ENCODE results near the gene PFN3.
"Not testable (repeated sequence)": the region's sequence is repeated elsewhere in the genome, so short reads cannot be mapped to it uniquely, and the experiment has no call there.

Gene PFN3

DNA sequence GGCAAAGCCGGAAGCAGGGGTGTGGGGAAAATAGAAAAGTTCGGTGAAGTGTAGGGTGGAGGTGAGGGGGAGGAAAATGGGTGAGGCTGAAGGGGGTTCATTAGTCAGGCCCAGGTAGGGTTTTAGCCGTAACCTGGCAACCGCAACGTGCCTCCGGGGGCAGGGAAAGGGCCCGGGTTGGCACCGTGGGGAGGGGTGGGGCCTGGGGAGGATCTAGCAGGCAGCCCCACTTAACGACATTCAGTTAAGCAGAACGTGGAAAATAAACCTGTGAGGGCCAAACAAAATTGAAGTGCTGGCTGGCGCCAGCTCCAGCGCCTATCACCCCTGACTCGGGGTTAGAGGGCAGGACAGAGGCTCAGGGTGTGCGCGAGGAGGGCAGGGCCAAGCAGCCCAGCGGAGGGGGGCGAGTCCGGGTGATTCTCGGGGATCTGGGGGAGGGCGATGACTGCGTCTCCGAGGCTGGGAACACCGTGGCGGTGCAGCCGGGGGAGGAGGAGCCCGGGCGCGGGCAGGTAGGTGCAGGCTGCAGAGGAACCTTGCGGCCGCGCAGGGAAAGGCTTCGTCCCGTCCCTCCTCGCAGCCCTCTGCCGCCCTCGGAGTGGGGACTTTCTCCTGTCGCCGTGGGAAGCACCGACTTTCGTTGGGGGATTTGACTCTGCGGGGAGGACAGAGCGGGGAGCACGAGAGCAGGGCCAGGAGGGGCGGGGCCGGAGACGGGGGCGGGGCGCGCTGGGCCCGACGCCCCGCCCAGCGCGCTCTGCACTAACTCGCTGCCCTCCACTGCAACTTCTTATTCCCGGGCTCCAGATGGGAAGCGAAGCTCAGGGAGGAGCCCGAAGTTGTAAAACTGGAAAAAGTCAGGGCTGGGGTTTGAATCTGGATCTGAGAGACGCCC, 37.6 kb downstream of the PFN3 start:
- TF ChIP-seq, protein P1, sequence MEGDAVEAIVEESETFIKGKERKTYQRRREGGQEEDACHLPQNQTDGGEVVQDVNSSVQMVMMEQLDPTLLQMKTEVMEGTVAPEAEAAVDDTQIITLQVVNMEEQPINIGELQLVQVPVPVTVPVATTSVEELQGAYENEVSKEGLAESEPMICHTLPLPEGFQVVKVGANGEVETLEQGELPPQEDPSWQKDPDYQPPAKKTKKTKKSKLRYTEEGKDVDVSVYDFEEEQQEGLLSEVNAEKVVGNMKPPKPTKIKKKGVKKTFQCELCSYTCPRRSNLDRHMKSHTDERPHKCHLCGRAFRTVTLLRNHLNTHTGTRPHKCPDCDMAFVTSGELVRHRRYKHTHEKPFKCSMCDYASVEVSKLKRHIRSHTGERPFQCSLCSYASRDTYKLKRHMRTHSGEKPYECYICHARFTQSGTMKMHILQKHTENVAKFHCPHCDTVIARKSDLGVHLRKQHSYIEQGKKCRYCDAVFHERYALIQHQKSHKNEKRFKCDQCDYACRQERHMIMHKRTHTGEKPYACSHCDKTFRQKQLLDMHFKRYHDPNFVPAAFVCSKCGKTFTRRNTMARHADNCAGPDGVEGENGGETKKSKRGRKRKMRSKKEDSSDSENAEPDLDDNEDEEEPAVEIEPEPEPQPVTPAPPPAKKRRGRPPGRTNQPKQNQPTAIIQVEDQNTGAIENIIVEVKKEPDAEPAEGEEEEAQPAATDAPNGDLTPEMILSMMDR (conservative IDR thresholded peaks at IDR 0.05; ENCODE audit: low read depth): no peak
- ChIA-PET CTCF (interaction anchor here (0.5 to 2.3 kb wide), 9 partner anchors 11 to 252 kb away, joined by 3 to 14 read pairs (median 3); partner anchors contain the start of gene LMAN2), POLR2A (ENCODE audit: low non-redundant PET) (interaction anchor here (0.6 kb wide), 1 partner anchor 11 kb away, joined by 3 read pairs; no protein-coding TSS in a partner anchor)
- peak; percentile 85 for DNase-seq (ENCODE audit: low spot score)
- peak overlapping the region; percentile 89 for H3K27ac ChIP-seq

DNA sequence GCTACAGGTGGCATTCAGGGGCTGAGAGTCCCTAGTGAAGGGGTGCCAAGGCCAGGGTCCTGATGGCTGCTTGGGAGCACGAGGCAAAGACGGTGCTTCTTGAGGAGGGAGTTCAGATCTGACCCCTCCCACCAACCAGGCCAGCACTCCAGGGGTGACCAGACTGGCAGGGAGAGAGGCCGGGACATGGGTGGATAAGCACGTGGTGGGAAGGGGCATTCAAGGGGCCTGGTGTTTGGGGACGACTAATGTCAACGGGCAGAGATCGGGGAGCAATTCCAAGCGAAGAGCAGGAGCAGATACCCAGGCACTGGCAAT, 38.2 kb downstream of the PFN3 start:
- TF ChIP-seq, protein P1 (conservative IDR thresholded peaks at IDR 0.05; ENCODE audit: low read depth): no peak
- peak overlapping the region; percentile 89 for H3K27ac ChIP-seq
- ChIA-PET CTCF (interaction anchor here (0.5 to 2.3 kb wide), 4 partner anchors 29 to 251 kb away, joined by 5 to 14 read pairs (median 7); no protein-coding TSS in a partner anchor), POLR2A (ENCODE audit: low non-redundant PET) (no interaction called here)
- DNase-seq (ENCODE audit: low spot score): no peak

DNA sequence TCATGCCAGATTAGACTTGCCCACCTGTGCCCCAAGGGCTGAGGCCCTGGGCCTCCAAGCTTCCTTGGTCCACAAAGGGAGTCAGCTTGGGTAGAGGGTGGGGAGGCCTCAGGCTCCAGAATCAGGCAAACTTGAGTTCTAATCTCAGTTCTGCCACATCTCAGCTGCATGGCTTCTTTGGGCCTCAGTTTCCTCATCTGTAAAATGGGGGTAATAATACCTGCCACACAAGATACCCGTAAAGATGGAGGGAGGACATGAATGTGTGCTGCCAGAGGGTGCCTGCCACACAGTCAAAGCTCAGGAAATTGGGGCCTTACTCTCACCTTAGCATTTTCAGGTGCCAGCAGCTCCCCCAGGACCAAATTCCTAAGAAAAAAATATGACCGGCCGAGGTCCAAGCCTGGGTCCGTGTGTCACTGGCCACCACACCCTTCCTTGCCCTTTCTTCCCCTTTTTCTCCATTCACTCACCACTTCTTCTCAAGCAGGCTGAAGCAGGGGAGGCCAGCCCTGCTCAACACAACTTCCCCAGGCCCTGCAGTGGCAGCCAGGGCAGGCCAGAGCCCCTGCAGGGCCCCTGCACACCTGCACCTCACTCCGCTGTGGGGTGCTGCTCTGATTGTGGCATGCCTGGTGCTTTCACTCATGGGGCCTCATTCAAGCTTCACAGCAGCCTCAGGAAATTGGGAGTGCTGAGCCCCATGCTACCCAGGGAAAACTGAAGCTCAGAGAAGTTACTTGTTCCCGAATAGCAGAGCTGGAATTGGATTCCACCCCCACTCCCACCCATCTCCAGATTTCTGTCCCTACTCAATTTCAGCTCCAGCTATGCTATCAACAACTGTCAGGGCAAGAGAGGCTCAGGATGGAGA, 38.8 kb downstream of the PFN3 start:
- POLR2A ChIA-PET (ENCODE audit: low non-redundant PET): no interaction called here
- CTCF ChIA-PET: interaction anchor here (0.5 to 2.3 kb wide), 8 partner anchors 8 to 250 kb away, joined by 3 to 14 read pairs (median 5); no protein-coding TSS in a partner anchor
- DNase-seq (ENCODE audit: low spot score): no peak
- peak overlapping the region; percentile 89 for H3K27ac ChIP-seq
- TF ChIP-seq, protein P1 (conservative IDR thresholded peaks at IDR 0.05; ENCODE audit: low read depth): no peak

DNA sequence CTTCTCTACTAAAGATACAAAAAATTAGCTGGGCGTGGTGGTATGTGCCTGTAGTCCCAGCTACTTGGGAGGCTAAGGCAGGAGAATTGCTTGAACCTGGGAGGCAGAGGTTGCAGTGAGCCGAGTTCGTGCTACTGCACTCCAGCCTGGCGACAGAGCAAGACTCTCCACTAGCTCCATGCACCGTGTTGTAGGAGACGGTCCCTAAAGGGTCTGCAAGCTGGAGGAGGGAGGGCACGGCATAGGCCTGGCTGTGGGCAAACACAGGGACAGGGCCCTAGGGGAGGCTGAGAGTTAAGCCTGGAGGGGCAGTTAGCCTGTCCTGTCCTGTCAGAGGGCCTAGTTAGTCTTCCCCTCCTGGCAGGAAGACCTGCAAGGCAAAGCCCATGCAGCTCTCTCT, 39.7 kb downstream of the PFN3 start:
- CTCF ChIA-PET: interaction anchor here (1.0 to 2.3 kb wide), 5 partner anchors 8 to 42 kb away, joined by 3 to 14 read pairs (median 4); no protein-coding TSS in a partner anchor
- DNase-seq (ENCODE audit: low spot score); POLR2A ChIA-PET (ENCODE audit: low non-redundant PET): not testable (repeated sequence)
- peak overlapping the region; percentile 89 for H3K27ac ChIP-seq

DNA sequence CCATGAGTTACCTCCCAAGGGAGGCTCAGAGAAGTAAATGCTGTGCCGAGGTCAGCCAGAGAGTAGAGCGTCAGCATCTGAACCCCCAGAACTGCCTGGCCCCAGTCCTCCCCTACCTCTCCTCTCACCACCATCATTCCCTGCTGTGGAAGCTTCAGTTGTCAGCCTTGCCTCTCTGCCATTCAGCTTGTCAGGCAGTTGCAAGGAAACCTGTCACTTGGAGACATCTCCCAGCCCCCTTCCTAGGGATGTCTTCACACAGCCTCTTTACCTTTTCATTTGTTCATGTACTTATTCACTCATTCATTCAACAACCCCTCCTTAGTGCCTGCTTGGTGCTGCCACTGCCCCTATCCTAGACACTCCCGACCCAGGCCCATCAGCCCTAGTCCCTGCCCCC, 40.6 kb downstream of the PFN3 start:
- DNase-seq (ENCODE audit: low spot score): no peak
- peak overlapping the region; percentile 89; the same call in 1 of the 2 replicates for H3K27ac ChIP-seq
- TF ChIP-seq, protein P1 (conservative IDR thresholded peaks at IDR 0.05; ENCODE audit: low read depth): no peak
- POLR2A ChIA-PET (ENCODE audit: low non-redundant PET): no interaction called here
- CTCF ChIA-PET: interaction anchor here (2.3 kb wide), 1 partner anchor 9 kb away, joined by 8 read pairs; no protein-coding TSS in a partner anchor

DNA sequence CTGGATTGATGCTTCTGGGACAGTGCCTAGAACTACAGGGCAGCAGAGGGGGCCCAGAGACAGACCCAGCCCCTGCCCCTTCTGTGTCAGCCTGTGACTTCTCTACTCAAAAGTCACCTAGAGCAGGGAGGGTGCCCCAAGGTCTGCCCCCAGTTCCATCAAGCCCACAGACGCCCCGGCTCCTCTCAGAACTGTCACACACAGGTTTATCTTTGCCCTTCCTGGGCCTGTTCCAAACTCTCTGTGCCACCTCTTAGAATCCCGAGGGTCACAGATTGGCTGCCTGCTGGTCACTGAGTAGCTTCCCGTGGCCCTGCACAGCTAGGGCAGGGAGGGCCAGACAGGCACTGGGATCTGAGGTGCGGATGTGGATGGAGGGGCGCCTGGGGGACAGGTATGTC, 41.0 kb downstream of the PFN3 start:
- POLR2A ChIA-PET (ENCODE audit: low non-redundant PET): no interaction called here
- TF ChIP-seq, protein P1 (conservative IDR thresholded peaks at IDR 0.05; ENCODE audit: low read depth): no peak
- CTCF ChIA-PET: interaction anchor here (2.3 kb wide), 1 partner anchor 10 kb away, joined by 8 read pairs; no protein-coding TSS in a partner anchor
- peak overlapping the region; percentile 89; the same call in 1 of the 2 replicates for H3K27ac ChIP-seq
- DNase-seq (ENCODE audit: low spot score): no peak
